ENCODE data around the gene SOWAHA.

DNA sequence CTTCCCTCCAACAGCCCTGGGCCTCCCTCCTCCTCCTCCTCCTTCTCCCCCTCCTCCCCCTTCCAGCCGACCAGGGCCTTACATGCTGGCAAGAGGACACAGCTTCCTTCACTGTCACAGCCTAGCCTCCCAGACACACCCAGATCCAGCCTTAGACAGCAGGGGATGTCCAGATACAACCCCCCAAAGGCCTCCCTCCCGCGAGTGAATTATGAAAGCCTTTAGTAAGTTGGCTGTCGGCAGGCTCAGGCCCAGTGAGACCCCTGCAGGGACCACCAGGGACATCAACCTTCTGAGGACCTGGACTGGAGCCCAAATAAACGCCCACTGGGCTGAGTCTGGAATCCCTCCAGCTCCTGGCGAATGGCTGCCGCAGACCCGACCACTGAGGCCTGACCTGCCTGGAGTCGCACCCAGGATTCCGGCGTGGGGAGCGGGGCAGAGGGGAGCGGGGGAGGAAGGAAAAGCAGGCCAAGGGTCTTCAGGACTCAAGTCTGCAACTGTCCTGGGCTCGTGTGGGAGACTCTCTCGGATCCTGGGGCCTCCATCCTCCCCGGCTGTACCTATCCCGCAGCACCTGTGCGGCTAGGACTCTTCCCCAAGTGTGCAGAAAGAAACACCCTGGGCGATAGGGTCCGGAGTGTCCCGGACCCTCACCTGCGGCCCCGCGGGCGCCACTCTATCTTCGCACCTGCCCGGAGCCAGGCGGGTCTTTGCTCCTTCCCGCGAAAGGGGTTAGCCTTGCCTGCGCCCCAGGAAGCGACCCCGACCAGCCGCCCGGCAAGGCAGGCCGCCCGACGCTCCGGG lies 36.8 kb upstream of the SOWAHA start:
- TF ChIP-seq, protein P1, sequence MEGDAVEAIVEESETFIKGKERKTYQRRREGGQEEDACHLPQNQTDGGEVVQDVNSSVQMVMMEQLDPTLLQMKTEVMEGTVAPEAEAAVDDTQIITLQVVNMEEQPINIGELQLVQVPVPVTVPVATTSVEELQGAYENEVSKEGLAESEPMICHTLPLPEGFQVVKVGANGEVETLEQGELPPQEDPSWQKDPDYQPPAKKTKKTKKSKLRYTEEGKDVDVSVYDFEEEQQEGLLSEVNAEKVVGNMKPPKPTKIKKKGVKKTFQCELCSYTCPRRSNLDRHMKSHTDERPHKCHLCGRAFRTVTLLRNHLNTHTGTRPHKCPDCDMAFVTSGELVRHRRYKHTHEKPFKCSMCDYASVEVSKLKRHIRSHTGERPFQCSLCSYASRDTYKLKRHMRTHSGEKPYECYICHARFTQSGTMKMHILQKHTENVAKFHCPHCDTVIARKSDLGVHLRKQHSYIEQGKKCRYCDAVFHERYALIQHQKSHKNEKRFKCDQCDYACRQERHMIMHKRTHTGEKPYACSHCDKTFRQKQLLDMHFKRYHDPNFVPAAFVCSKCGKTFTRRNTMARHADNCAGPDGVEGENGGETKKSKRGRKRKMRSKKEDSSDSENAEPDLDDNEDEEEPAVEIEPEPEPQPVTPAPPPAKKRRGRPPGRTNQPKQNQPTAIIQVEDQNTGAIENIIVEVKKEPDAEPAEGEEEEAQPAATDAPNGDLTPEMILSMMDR (IDR thresholded peaks at IDR 0.05): no peak
- TF ChIP-seq POLR2A (IDR thresholded peaks at IDR 0.05): no peak

All from ovary (tissue), 3 donors.